ENCODE results near the gene ADCYAP1. TPM values are rescaled to one million over a fixed set of nuclear protein-coding genes. Genes with fewer than 3 reads are reported as not detected.

The ADCYAP1 gene
- total RNA-seq (2021; ENCODE audit: unreplicated experiment) (not detected), Bru-seq, nascent RNA (not detected), BruChase-seq, experiment 1, labeled RNA remaining after a 2-hour chase (not detected), BruChase-seq, experiment 2, labeled RNA remaining after a 6-hour chase (not detected)
- polyA plus RNA-seq (2012; ENCODE audit: insufficient read length): not detected
- long read RNA-seq: 0 reads

- intact Hi-C loops (cut with micrococcal nuclease; ENCODE audit: unreplicated experiment) (no loop called here), in situ Hi-C loops (cut with HindIII; ENCODE audit: low pct_unique_long_range_greater_than_20kb, low sequenced_read_pairs) (no loop called here)
- ChIA-PET CTCF (interaction anchor here (0.7 kb wide), 2 partner anchors 29 to 777 kb away, joined by 6 to 12 read pairs; no protein-coding TSS in a partner anchor), POLR2A (interaction anchor here (0.6 kb wide), 1 partner anchor 9 kb away, joined by 8 read pairs; no protein-coding TSS in a partner anchor)
- TF ChIP-seq CTCF (IDR thresholded peaks at IDR 0.05) (peak; percentile 34), SIN3A (IDR thresholded peaks at IDR 0.05; ENCODE audit: borderline replicate concordance, insufficient read depth, low read depth, low read length) (no peak)
- Histone ChIP-seq H3K36me3 (ENCODE audit: control insufficient read depth, insufficient read depth, low read length) (no peaks in the 10 kb centered on the region), H3K9me3 (ENCODE audit: control insufficient read depth, insufficient read depth, low read depth, low read length) (no peaks in the 10 kb centered on the region), H3K4me3 (ENCODE audit: low read depth in 2 of 2, low read length in 2 of 2) (peak within 1 kb of the TSS; percentile 8 to 23), H3K27ac (ENCODE audit: low read length) (no peak within 1 kb of the TSS), H3K4me1 (ENCODE audit: control insufficient read depth, insufficient read depth, low read length) (no peaks in the 10 kb centered on the region), H3K27me3 (ENCODE audit: control insufficient read depth, insufficient read depth, low read length) (peaks cover 25% of the 10 kb centered on the region)
- DNase-seq (ENCODE audit: low read depth, low spot score) (no peak), ATAC-seq (peak; percentile 74)
- no TSS peak for BruUV-seq (replicated peaks)
Observed at GRCh38 chr18:904218-905090, at the start of gene ADCYAP1. ADCYAP1 (plus strand) TSS chr18:904871; CDS start chr18:905387, 516 bp downstream.

GRCh38 chr18:857986-858385 lies 46.7 kb upstream of the ADCYAP1 start:
- DNase-seq (ENCODE audit: low read depth, low spot score) (no peak), ATAC-seq (no peak)
- intact Hi-C loops (cut with micrococcal nuclease; ENCODE audit: unreplicated experiment) (no loop called here), in situ Hi-C loops (cut with HindIII; ENCODE audit: low pct_unique_long_range_greater_than_20kb, low sequenced_read_pairs) (no loop called here)
- no peak overlapping the region for H3K4me3 ChIP-seq (ENCODE audit: low read depth in 2 of 2, low read length in 2 of 2)
- no peaks in the 10 kb centered on the region for H3K4me1 ChIP-seq (ENCODE audit: control insufficient read depth, insufficient read depth, low read length)
- H3K9me3 ChIP-seq (ENCODE audit: control insufficient read depth, insufficient read depth, low read depth, low read length): no peaks in the 10 kb centered on the region
- no peak for TF ChIP-seq CTCF (IDR thresholded peaks at IDR 0.05)
- TF ChIP-seq REST (IDR thresholded peaks at IDR 0.05; ENCODE audit: insufficient read depth in 1 of 2, low read depth in 2 of 2, low read length in 1 of 2): no peak
- TF ChIP-seq TCF7L2 (IDR thresholded peaks at IDR 0.05; ENCODE audit: low read depth, low read length): no peak
- ChIA-PET POLR2A (no interaction called here), CTCF (no interaction called here)
- no TSS peak for BruUV-seq (replicated peaks)
- no peak overlapping the region for H3K27ac ChIP-seq (ENCODE audit: low read length)
- no peaks in the 10 kb centered on the region; the same call in 1 of the 2 replicates for H3K27me3 ChIP-seq (ENCODE audit: control insufficient read depth, insufficient read depth, low read length)
- H3K36me3 ChIP-seq (ENCODE audit: control insufficient read depth, insufficient read depth, low read length): no peaks in the 10 kb centered on the region
